GM12892 (cell line): ENCODE measurements around the gene PDE1C.

Experiments
- POLR2A ChIP-seq: IDR thresholded peaks from 2 replicates; pipeline ENCODE4 v1.6.1; 2011; ENCODE audit warnings: low read depth, low read length, control low read depth
- POLR2AphosphoS5 ChIP-seq: IDR thresholded peaks from 2 replicates; pipeline ENCODE4 v1.6.1; 2011; ENCODE audit warnings: low read depth, low read length, control low read depth

GRCh38 chr7:31856337-31856736 is 213.9 kb downstream of the PDE1C start:
- TF ChIP-seq POLR2A (no peak), POLR2AphosphoS5 (no peak)
